Measurements from ENCODE around the gene FER. TPM values are rescaled to one million over a fixed set of nuclear protein-coding genes. Genes with fewer than 3 reads are reported as not detected.

The FER gene
- total and polyA plus RNA-seq, 9 of the 15 experiments (the other 6 are each of a cell fraction or from before 2014, with no cell fraction given) = 6.7 to 18.2 (median 8.9) TPM

- 41% methylated on average over 4 of the region's 4 CpGs for WGBS (ENCODE audit: insufficient coverage, low coverage, missing lambda C conversion rate)
- DNase-seq (ENCODE audit: extremely low read depth in 1 of 4, low spot score in 3 of 4) (no peak), ATAC-seq (no peak), FAIRE-seq (no peak)
- TF ChIP-seq RBM25 (IDR thresholded peaks at IDR 0.05; ENCODE audit: low read depth, low read length, severe bottlenecking) (peak; percentile 10), NRF1 (conservative IDR thresholded peaks at IDR 0.05 in 1 of 2, IDR thresholded peaks at IDR 0.05 in 1 of 2) (no peak)
- Histone ChIP-seq H3K36me3 (ENCODE audit: control insufficient read depth, insufficient read depth, low read length) (no peaks in the 10 kb centered on the region), H3K4me1 (replicated peaks in 1 of 2; ENCODE audit: control insufficient read depth in 2 of 2, insufficient read depth in 2 of 2, low read length in 2 of 2) (no peaks in the 10 kb centered on the region), H3K9me1 (ENCODE audit: control insufficient read depth, insufficient read depth, low read length) (no peaks in the 10 kb centered on the region), H3K4me3 (no peak overlapping the region), H4K20me1 (replicated peaks; ENCODE audit: control insufficient read depth, insufficient read depth, low read length) (no peaks in the 10 kb centered on the region), H3K9me3 (replicated peaks; ENCODE audit: control insufficient read depth, insufficient read depth, low read depth, low read length) (no peaks in the 10 kb centered on the region), H3K4me2 (ENCODE audit: insufficient read depth, low read length) (no peak overlapping the region), H3K27ac (ENCODE audit: extremely low read depth, low read depth, low read length) (no peak overlapping the region), H3K9ac (ENCODE audit: insufficient read depth in 1 of 2, low read depth in 2 of 2, low read length in 2 of 2) (no peak overlapping the region), H2AFZ (ENCODE audit: low read depth, low read length) (no peak overlapping the region), H3K27me3 (ENCODE audit: control insufficient read depth in 2 of 2, insufficient read depth in 2 of 2, low read length in 2 of 2) (no peaks in the 10 kb centered on the region), H3K79me2 (ENCODE audit: control insufficient read depth, insufficient read depth, low read length) (no peaks in the 10 kb centered on the region)
- POLR2A ChIA-PET = interaction anchor here (0.8 to 1.0 kb wide), 2 partner anchors 8 to 12 kb away, joined by 3 to 5 read pairs; no protein-coding TSS in a partner anchor
- BruUV-seq (replicated peaks) = no TSS peak
- CTCF ChIA-PET (ENCODE audit: low intra/inter-chr PET ratio) = no interaction called here
- in situ Hi-C loops (cut with MboI) = no loop called here
- intact Hi-C loops (cut with micrococcal nuclease) = no loop called here
These were observed 415.6 kb downstream of the FER start for GRCh38 chr5:109163336-109163735.

GRCh38 chr5:109164001-109164400, 416.3 kb downstream of the FER start:
- H3K4me3 ChIP-seq = no peak overlapping the region
- no peak for FAIRE-seq
- H3K27me3 ChIP-seq (ENCODE audit: control insufficient read depth in 2 of 2, insufficient read depth in 2 of 2, low read length in 2 of 2) = no peaks in the 10 kb centered on the region
- in situ Hi-C loops (cut with MboI) = no loop called here
- no TSS peak for BruUV-seq (replicated peaks)
- ATAC-seq = no peak
- H2AFZ ChIP-seq (ENCODE audit: low read depth, low read length) = no peak overlapping the region
- DNase-seq (ENCODE audit: extremely low read depth in 1 of 4, low spot score in 3 of 4) = no peak
- H3K9me1 ChIP-seq (ENCODE audit: control insufficient read depth, insufficient read depth, low read length) = no peaks in the 10 kb centered on the region
- intact Hi-C loops (cut with micrococcal nuclease) = no loop called here
- no peak overlapping the region for H3K4me2 ChIP-seq (ENCODE audit: insufficient read depth, low read length)
- POLR2A ChIA-PET = interaction anchor here (1.0 kb wide), 1 partner anchor 9 kb away, joined by 3 read pairs; no protein-coding TSS in a partner anchor
- no peaks in the 10 kb centered on the region for H3K4me1 ChIP-seq (replicated peaks in 1 of 2; ENCODE audit: control insufficient read depth in 2 of 2, insufficient read depth in 2 of 2, low read length in 2 of 2)
- no peak overlapping the region for H3K9ac ChIP-seq (ENCODE audit: insufficient read depth in 1 of 2, low read depth in 2 of 2, low read length in 2 of 2)
- H3K9me3 ChIP-seq (replicated peaks; ENCODE audit: control insufficient read depth, insufficient read depth, low read depth, low read length) = no peaks in the 10 kb centered on the region
- 18% methylated on average over 2 of the region's 2 CpGs for WGBS (ENCODE audit: insufficient coverage, low coverage, missing lambda C conversion rate)
- CTCF ChIA-PET (ENCODE audit: low intra/inter-chr PET ratio) = no interaction called here
- H3K79me2 ChIP-seq (ENCODE audit: control insufficient read depth, insufficient read depth, low read length) = no peaks in the 10 kb centered on the region
- no peaks in the 10 kb centered on the region for H3K36me3 ChIP-seq (ENCODE audit: control insufficient read depth, insufficient read depth, low read length)
- H4K20me1 ChIP-seq (replicated peaks; ENCODE audit: control insufficient read depth, insufficient read depth, low read length) = no peaks in the 10 kb centered on the region
- no peak overlapping the region for H3K27ac ChIP-seq (ENCODE audit: extremely low read depth, low read depth, low read length)
- TF ChIP-seq CLOCK (CRISPR knock-in tag; IDR thresholded peaks at IDR 0.05; ENCODE audit: borderline replicate concordance) = no peak
- no peak for TF ChIP-seq ARNT (IDR thresholded peaks at IDR 0.05)
- TF ChIP-seq MYNN (IDR thresholded peaks at IDR 0.05) = no peak
- TF ChIP-seq MYNN (CRISPR knock-in tag; IDR thresholded peaks at IDR 0.05) = no peak
- TF ChIP-seq ZFP36 (IDR thresholded peaks at IDR 0.05; ENCODE audit: low read depth, low read length, partially characterized antibody) = no peak
- no peak for TF ChIP-seq HES1 (IDR thresholded peaks at IDR 0.05; ENCODE audit: low read depth)
- TF ChIP-seq RNF2 (IDR thresholded peaks at IDR 0.05) = no peak
- no peak for TF ChIP-seq TSHZ1 (CRISPR knock-in tag; IDR thresholded peaks at IDR 0.05)
